ENCODE measurements around the gene ETV2.

- no peak for TF ChIP-seq EZH2 (IDR thresholded peaks at IDR 0.05; ENCODE audit: insufficient read depth, poor library complexity, severe bottlenecking)
- TF ChIP-seq EZH2phosphoT487 (IDR thresholded peaks at IDR 0.05; ENCODE audit: insufficient read depth, low read depth), result no peak
These were observed 49.3 kb upstream of the ETV2 start for GRCh38 chr19:35592226-35592625.

Measured in GM23248 (cell line).